Fibroblast of skin of back (primary cell): ENCODE results near the gene NPEPPS. TPM values are rescaled to one million over a fixed set of nuclear protein-coding genes. Genes with fewer than 3 reads are reported as not detected.
"Not testable (repeated sequence)": the region's sequence is repeated elsewhere in the genome, so short reads cannot be mapped to it uniquely, and the experiment has no call there.

Experiments used
- DNase-seq: peaks from one replicate; pipeline ENCODE4 v3.0.0-alpha.2; 2013
- polyA plus RNA-seq, 2 experiments: library from polyadenylated mRNA; unstranded; fragments of 120-200 nt; gene quantifications; one replicate each; pipeline ENCODE4 v1.2.1, GENCODE V29; 2013; ENCODE audit not compliant: insufficient read length in 2 of 2

Gene NPEPPS
- polyA plus RNA-seq (2013, experiment 1 of 2; ENCODE audit: insufficient read length) = 82.4 TPM
- 82.8 TPM for polyA plus RNA-seq (2013, experiment 2 of 2; ENCODE audit: insufficient read length)

DNA sequence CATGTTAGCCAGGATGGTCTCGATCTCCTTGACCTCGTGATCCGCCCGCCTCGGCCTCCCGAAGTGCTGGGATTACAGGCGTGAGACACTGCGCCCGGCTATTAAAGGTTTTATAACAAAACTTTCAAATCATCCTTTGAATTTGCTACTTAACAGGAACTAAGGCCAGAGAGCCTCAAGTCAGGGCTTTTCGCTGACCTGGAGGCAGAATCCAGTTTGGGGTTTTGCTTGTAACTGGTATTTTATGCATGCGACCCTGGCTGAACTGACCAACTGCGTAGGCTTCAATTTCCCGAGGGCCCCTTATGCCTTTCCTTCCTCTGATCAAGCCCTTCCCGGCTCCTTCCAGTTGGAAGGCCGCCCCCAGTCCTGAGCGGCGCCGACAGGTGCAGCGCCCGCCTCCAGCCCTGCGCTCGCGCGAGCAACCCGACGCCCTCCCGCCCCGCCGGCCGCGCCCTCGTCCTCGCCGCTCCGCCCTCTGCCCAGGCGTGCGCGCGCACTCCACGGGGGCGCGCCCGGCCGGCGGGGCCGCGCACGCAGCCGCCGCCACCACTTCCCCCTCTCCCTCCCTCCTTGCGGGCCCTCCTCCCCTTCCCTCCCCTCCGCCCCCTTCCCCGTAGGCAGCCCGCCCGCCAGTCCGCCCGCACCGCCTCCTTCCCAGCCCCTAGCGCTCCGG, at the start of gene NPEPPS:
NPEPPS (plus strand) TSS at position 552 of the 676 bp plus-strand sequence. CDS start 193 bp downstream, outside the sequence.
- peak; percentile 88 for DNase-seq

DNA sequence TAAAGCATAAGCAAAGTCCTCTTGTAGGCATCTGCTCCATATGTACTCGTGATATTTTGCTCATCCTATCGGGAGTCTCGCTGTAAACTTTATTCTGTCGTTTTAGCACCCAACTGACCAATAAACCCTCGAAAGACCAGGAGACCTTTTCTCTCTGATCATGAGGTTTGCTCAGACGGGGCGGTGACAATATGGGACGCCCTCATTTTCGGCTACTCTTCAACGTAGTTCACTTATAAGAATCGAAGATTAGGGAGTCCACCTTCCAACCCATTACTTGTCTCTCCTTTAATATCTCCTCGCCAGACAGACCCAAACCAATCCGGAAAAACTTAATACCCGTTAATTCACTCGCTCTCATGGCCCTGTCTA, 39.1 kb upstream of the NPEPPS start:
- peak; percentile 6 for DNase-seq

GRCh38 chr17:47499074-47499473, 31.8 kb upstream of the NPEPPS start:
- DNase-seq = not testable (repeated sequence)

- not testable (repeated sequence) for DNase-seq
Observed at GRCh38 chr17:47499494-47499893, 31.4 kb upstream of the NPEPPS start.

DNA sequence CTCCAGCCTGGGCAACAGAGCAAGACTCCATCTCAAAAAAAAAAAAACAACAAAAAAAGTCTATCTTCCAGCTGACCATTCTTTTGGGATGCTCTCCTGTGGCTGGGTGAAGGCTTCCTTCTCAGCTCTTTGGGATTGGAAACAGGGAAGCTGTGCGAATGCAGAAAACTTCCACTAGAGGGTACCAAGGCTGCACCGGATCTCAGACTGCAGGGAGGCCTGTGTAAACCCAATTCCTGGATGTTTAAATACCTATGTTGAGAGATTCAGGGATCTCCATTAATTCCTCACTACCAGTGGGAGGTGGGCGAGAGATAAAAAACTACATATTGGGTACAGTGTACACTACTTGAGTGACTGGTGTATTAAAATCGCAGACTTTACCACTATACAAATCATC, 30.3 kb upstream of the NPEPPS start:
- peak; percentile 47 for DNase-seq

DNA sequence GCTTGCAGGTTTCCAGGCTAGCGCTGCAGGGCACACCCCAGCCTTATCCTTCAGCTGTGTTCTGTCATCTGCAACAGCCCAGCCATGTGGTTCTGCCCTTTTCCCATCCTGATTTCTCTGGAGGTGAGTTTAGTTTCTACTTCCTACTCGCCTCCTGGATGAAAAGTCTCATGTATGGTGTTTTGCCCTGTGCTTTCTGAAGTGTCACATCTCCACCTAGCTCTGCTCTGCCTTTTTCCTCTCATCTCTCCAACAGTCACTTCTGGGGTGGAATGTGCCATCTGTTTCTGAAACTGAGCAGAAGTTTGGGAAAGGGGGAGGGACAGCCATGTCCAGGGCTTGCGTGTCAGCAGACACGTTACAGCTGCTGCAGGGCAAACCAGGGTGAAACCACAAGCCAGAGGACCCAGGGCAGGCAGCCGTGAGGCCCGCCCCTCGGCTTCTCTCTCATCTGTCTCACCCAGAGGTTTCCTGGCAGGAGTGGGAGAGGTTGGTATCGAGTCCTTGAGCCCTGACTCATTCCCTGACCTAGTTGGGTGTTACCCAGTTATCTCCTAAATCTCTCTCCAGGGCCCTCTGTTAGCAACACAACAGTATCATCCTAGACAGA, 28.7 kb upstream of the NPEPPS start:
- DNase-seq = peak; percentile 65

- peak; percentile 65 for DNase-seq
Observed at GRCh38 chr17:47502776-47503455, 28.0 kb upstream of the NPEPPS start.

- not testable (repeated sequence) for DNase-seq
Observed at GRCh38 chr17:47511701-47512146, 19.2 kb upstream of the NPEPPS start.

DNA sequence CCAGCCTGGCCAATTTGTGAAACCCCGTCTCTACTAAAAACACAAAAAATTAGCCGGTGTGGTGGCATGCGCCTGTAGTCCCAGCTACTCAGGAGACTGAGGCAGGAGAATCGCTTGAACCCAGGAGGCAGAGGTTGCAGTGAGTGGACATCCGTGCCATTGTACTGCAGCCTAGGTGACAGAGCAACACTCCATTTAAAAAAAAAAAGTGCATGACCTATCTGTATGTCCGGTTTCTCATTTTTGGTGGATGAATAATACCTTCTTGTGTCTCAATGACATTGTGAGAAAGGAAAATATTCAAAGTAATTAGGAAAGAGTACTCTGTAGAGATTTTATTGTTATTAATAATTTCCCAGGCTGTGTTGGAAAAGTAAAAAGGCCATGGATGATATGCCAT, 17.6 kb upstream of the NPEPPS start:
- DNase-seq = not testable (repeated sequence)

DNA sequence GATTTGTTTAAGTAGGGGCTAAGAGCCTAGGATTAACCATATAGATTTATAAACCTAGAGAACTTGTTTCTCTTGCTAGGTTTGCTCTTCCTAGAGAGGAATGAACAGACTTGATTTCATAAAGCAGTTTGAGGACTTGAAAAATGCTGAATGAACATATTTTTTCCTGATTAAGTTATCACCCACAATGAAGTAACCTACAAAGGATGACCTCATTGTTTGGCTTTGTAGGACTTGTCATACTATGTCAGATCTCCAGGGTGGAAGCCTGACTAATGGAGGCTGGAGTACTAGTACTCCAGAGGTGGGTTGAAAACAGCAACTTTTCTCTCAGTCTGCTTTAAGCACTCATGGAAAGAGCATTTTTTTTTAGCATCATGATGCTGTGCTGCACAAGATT, 12.0 kb upstream of the NPEPPS start:
- not testable (repeated sequence) for DNase-seq

GRCh38 chr17:47519365-47519764, 11.5 kb upstream of the NPEPPS start:
- DNase-seq = not testable (repeated sequence)

DNA sequence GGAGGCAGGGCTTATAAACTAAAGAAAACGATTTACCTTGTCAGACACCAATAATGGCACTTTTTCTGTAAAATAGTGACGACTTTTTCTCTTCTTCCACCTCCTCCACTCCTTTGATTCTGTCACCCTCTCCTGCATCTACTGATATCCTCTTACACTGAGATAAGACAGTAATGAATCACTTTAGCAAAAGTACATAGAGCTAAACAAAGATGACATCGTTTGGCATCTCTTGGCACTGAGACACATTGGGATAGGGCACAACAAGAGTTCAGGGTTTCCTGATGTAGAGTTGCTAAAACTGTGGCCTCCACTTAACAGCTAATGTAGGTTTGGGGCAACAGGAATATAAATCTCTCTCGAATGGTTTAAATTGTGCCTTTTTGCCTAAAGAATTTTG, 10.6 kb upstream of the NPEPPS start:
- not testable (repeated sequence) for DNase-seq

DNA sequence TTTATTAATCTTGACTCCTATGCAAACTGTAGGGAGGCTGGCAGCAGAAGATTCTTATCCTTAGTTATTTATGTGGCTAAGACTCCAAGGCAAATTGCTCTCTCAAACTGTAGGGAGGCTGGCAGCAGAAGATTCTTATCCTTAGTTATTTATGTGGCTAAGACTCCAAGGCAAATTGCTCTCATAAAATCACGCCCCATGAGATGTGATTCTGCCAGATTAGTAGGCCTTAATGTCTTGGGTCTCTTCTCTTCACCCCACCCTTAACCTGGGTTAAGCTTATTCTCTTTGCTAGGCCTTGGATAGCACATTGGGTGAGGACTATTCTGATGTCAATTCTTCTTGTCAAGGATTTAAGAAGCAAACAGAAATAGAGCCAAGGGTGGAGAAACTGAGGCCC, 9.5 kb upstream of the NPEPPS start:
- not testable (repeated sequence) for DNase-seq

DNA sequence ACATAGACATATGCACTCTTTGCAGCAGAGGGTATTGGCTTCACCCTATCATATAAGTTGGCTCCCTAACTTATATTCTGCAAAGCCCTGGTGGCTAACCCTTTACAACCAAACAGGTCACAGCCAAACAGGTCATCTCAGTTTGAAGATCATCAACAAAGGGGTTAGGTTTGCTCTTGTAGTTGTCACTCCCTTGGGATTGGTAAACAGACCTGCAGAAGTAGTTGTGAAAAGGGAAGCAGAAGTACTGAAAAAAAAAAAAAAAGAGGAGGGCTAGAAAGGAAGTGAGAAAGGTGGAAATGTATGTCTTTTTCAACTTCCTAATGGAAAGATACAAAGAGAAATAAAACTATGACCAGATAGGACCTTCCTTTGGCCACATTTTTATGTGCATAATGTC, 8.6 kb upstream of the NPEPPS start:
- DNase-seq = not testable (repeated sequence)

DNA sequence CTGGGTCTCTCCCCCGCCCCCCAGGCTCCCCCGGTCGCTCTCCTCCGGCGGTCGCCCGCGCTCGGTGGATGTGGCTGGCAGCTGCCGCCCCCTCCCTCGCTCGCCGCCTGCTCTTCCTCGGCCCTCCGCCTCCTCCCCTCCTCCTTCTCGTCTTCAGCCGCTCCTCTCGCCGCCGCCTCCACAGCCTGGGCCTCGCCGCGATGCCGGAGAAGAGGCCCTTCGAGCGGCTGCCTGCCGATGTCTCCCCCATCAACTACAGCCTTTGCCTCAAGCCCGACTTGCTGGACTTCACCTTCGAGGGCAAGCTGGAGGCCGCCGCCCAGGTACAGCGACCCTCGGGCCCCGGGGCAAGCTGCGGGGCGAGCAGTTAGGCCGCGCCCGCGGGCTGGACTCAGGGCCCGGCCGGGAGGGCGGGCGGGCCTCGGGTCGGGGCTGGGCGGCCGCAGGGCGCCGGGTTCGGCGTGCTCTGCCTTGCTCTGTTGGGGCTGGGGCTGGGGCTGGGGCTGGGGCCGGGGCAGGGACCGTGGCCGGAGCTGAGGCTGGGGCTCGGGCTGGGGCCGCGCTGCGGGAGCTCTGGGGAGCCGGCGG, 419 bp downstream of the NPEPPS start:
- DNase-seq = not testable (repeated sequence)

- DNase-seq = not testable (repeated sequence)
Observed at GRCh38 chr17:47539085-47539484, 8.2 kb downstream of the NPEPPS start.

- DNase-seq = not testable (repeated sequence)
Observed at GRCh38 chr17:47541676-47542075, 10.8 kb downstream of the NPEPPS start.

GRCh38 chr17:47544327-47544726, 13.4 kb downstream of the NPEPPS start:
- not testable (repeated sequence) for DNase-seq

GRCh38 chr17:47554733-47555132, 23.8 kb downstream of the NPEPPS start:
- not testable (repeated sequence) for DNase-seq

DNA sequence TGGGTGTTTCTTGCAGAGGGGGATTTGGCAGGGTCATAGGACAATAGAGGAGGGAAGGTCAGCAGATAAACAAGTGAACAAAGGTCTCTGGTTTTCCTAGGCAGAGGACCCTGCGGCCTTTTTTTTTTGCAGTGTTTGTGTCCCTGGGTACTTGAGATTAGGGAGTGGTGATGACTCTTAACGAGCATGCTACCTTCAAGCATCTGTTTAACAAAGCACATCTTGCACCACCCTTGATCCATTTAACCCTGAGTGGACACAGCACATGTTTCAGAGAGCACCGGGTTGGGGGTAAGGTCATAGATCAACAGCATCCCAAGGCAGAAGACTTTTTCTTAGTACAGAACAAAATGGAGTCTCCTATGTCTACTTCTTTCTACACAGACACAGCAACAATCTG, 25.2 kb downstream of the NPEPPS start:
- DNase-seq = not testable (repeated sequence)

DNA sequence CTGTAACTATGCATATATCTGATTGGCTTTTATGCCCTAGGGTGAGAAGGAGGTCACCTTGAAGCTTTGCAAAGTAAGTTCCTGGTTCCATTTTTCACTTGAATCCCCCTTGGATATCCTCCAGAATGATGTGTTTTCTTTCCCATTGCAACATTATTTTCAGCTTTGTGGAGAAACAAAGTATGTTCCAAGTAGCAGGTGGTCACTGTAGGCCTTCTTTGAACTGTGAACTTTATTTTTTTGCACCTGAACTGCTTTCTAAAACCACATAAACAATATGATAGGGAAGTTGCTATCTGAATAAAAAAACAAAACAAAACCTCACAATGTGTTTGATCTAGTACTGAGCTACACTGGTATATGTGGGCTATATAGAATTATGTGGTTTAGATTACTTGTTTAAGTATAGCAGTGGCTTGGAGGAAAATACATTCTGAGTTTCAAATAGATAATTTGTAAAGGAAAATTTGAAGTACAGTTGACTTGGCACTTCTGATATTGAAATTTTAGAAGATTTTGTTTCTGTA, 29.7 kb downstream of the NPEPPS start:
- not testable (repeated sequence) for DNase-seq

DNA sequence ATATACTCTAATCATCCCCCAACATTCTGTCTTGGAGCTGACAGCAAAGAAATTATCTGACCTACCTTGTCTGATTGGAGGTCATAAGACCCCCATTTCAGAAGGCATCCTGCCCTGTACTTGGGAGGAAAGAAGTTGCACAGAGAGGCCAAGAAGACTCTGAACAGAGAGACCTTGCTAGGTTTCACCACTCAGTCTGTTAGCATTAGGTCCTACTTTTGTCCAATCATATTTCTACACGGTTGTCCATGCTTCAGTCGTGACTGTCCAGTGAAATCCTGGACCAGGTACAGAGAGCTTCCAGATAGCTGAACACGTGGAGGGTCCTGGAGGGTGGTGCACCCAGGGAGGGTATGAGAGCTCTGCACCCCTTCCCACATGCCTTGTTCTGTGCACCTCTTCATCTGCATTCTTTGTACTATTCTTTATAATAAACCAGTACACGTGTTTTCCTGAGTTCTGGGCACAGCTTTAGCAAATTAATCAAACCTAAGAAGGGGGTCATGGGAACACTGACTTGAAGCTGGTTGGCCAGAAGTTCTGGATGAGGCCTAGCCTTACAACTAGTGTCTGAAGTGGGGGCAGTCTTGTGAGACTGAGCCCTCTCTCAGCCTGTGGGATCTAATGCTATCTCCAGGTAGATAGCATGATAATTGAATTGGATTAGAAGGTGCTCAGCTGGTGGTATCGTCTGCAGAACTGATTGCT, 30.9 kb downstream of the NPEPPS start:
- not testable (repeated sequence) for DNase-seq
